Right cardiac atrium (tissue), 5 donors: ENCODE data around the gene THBS2. TPM values are rescaled to one million over a fixed set of nuclear protein-coding genes. Genes with fewer than 3 reads are reported as not detected.
A peak's percentile ranks its signal among the peaks of the same experiment; 100 is the strongest.
"Not testable (repeated sequence)": the region's sequence is repeated elsewhere in the genome, so short reads cannot be mapped to it uniquely, and the experiment has no call there.

Experiments used
- ATAC-seq, 2 donors: fragments of 200-7000 bp; cut with Tn5 transposase; one replicate each; pipeline versions ENCODE4 v1.8.0 to v1.9.1; 2020; ENCODE audit warnings: moderate library complexity in 2 of 2, mild to moderate bottlenecking in 1 of 2
- DNase-seq, 3 donors: peaks; one replicate each; pipeline ENCODE4 v3.0.0-alpha.2; 2020
- H3K27ac ChIP-seq: one replicate; pipeline ENCODE4 v1.5.1; 2013; ENCODE audit warnings: mild to moderate bottlenecking, low read length, control low read depth, moderate library complexity
- H3K27me3 ChIP-seq: one replicate; pipeline ENCODE4 v1.6.1; 2013; ENCODE audit not compliant: control insufficient read depth, insufficient read depth
- H3K4me1 ChIP-seq: one replicate; pipeline ENCODE4 v1.6.1; 2013; ENCODE audit warnings: low read length; ENCODE audit not compliant: control insufficient read depth, insufficient read depth
- H3K4me3 ChIP-seq: one replicate; pipeline ENCODE4 v1.5.1; 2013; ENCODE audit warnings: low read length, control low read depth
- H3K9me3 ChIP-seq: one replicate; pipeline ENCODE4 v1.6.1; 2013; ENCODE audit warnings: low read length; ENCODE audit not compliant: control insufficient read depth
- WGBS: extraction: QIAGEN DNeasy Blood & Tissue Kit; methylation state at CpG from one replicate; pipeline ENCODE4 v1.1.7; 2013; 5-methylcytosine and 5-hydroxymethylcytosine counted together
- intact Hi-C, 4 donors: fragments of 100-400 bp; cut with DNase I; formaldehyde crosslinking; loops; one replicate each; pipeline versions ENCODE4 v1.11.0 to v1.14.0; 2022 to 2023
- polyA plus RNA-seq: library from polyadenylated mRNA; stranded (reverse); fragments of 200-250 nt; gene quantifications from one replicate; pipeline ENCODE4 v1.2.3, GENCODE V29; 2013
- total RNA-seq, 4 donors: library from RNA; stranded (reverse); fragmentation: NEBNext Ultra II Directional; extraction: Animal tissue kit (Norgen Biotek cat#: 25700); gene quantifications; one replicate each; pipeline ENCODE4 v1.2.1, GENCODE V29; 2021
- donor health status: healthy with polysubstance abuse.
- donor health status: DM: no; HTN: yes; CAD: no.
- donor health status: DM: no; HTN: no; CAD: no.
- donor health status: DM: no; HTN: yes; CAD: no; lungs with severe emphysema.
- donor health status: DM: yes; HTN: yes; CAD: no.

THBS2 gene
- total and polyA plus RNA-seq, 5 donors, result 8.7 to 38.8 (median 20.6) TPM

DNA sequence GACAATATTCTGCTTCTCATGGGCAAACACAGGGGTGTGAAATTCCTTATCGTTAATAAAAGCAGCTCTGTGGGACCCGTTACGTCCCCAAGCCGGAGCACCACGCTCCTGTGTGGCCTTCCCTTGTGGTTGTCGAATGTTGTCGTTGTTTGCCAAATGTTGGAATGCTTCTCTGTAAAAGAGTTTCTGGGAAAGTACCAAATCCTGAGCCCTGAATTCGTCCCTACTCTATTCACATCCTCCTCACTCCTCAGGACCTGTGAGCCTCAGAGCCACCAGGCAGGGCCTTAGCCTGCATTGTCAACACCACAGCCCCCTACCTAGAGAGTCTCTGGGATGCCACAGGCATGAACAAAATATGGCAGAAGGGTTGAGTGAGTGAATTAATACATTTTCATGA, 64.0 kb downstream of the THBS2 start:
- DNase-seq (peak in 1 of 3 donors; percentile 74), ATAC-seq (peak; percentile 36 to 49)
- intact Hi-C loops, result no loop called here
- Histone ChIP-seq H3K4me1 (no peaks in the 10 kb centered on the region), H3K27me3 (no peaks in the 10 kb centered on the region), H3K9me3 (no peaks in the 10 kb centered on the region), H3K27ac (peak overlapping the region; percentile 73), H3K4me3 (no peak overlapping the region)
- 48% methylated on average over 8 of the region's 8 CpGs for WGBS

GRCh38 chr6:169189182-169189581, 64.5 kb downstream of the THBS2 start:
- ATAC-seq, result no peak
- WGBS, result 62% methylated on average over 8 of the region's 8 CpGs
- no peaks in the 10 kb centered on the region for H3K4me1 ChIP-seq
- no peaks in the 10 kb centered on the region for H3K9me3 ChIP-seq
- intact Hi-C loops, result no loop called here
- no peak overlapping the region for H3K4me3 ChIP-seq
- no peaks in the 10 kb centered on the region for H3K27me3 ChIP-seq
- peak overlapping the region; percentile 40 for H3K27ac ChIP-seq
- no peak for DNase-seq

GRCh38 chr6:169188475-169188874, 65.2 kb downstream of the THBS2 start:
- ATAC-seq, result no peak
- Histone ChIP-seq H3K4me1 (no peaks in the 10 kb centered on the region), H3K4me3 (no peak overlapping the region), H3K9me3 (no peaks in the 10 kb centered on the region), H3K27me3 (no peaks in the 10 kb centered on the region), H3K27ac (no peak overlapping the region)
- intact Hi-C loops, result no loop called here
- DNase-seq, result no peak
- 77% methylated on average over 6 of the region's 6 CpGs for WGBS

DNA sequence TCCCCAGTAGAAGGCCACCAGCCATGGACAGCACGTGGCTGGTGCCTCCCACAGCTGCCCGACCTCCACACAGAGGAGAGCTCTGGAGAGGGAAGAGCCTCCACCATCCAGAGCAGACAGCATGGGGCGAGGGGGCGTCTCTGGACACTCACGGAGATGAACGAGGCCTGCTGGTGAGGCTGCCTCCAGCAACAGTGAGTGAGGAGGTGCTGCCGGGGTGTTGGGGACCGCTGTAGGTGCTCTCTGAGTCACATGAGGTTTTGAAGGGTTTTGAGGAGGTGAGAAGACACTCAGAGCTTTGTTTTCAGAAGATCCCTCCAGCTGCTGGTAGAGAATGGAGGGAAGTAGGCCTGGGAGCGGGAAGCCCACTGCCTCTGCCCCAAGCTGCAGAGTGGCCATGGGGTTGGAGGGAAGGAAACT, 65.6 kb downstream of the THBS2 start:
- ATAC-seq, result no peak
- DNase-seq, result no peak
- no peaks in the 10 kb centered on the region for H3K27me3 ChIP-seq
- H3K9me3 ChIP-seq, result no peaks in the 10 kb centered on the region
- H3K4me3 ChIP-seq, result no peak overlapping the region
- H3K4me1 ChIP-seq, result no peaks in the 10 kb centered on the region
- intact Hi-C loops, result no loop called here
- no peak overlapping the region for H3K27ac ChIP-seq
- 70% methylated on average over 9 of the region's 9 CpGs for WGBS

DNA sequence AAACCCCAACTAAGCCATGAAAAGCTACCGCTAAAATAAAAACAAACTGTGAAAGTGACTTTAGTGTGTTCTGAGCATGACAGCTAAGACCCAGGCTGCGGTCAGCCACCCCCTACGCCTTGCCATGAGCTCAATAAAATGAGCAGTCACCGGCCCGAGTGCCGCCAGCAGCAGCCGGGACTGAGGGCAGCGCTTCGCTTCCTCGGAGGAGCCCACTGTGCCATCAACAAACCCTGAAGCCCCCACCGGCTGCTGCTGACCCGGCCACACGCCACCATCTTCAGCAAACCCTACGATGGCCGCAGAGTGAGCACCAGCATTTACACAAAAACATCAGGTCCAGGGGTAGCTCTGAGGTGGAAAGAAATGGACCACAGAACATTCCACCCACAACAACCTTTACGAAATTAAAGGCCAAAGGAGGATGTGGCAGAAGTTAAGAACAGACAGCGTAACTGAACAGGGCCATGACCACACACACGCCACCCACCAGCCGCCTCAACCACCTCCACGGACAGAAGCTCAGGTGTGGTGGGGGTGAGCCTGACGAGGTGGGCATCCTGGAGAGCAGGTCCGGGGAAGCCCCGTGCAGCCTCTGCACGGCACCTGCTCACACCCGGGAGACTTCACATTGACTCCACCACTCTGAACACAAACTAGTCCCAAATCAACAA, 67.0 kb downstream of the THBS2 start:
- no peak overlapping the region for H3K4me3 ChIP-seq
- ATAC-seq (no peak), DNase-seq (no peak)
- intact Hi-C loops, result no loop called here
- H3K9me3 ChIP-seq, result no peaks in the 10 kb centered on the region
- no peak overlapping the region for H3K27ac ChIP-seq
- H3K27me3 ChIP-seq, result no peaks in the 10 kb centered on the region
- no peaks in the 10 kb centered on the region for H3K4me1 ChIP-seq
- 89% methylated on average over 25 of the region's 25 CpGs for WGBS

GRCh38 chr6:169185692-169186485, 67.8 kb downstream of the THBS2 start:
- H3K9me3 ChIP-seq, result no peaks in the 10 kb centered on the region
- H3K27ac ChIP-seq, result no peak overlapping the region
- no peaks in the 10 kb centered on the region for H3K4me1 ChIP-seq
- DNase-seq (no peak), ATAC-seq (no peak)
- intact Hi-C loops, result no loop called here
- H3K4me3 ChIP-seq, result no peak overlapping the region
- 90% methylated on average over 26 of the region's 26 CpGs for WGBS
- H3K27me3 ChIP-seq, result no peaks in the 10 kb centered on the region

DNA sequence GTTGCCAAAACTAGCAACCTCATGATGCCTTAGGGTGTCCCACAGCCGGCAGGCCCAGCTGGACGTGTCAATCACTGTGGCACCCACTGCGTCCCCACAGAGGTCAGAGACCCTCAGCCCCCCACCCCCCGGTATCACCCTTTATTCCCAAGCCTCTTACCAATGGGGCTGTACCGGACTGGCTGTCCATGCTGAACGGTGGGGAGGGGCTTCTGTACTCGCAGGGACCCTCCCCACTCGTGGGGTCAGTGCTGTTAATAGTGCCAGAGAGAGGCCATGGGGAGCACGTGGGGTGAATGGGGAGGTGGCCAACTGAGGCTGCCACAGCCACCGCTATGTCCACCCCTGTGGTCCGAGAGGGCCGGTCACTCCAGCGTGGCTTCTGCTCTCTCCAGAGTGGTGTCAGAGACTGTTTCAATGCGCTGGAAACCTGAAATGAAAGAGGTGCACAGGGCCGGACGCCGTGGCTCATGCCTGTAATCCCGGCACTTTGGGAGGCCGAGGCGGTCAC, 68.6 kb downstream of the THBS2 start:
- Histone ChIP-seq H3K4me3 (no peak overlapping the region), H3K27me3 (no peaks in the 10 kb centered on the region), H3K27ac (no peak overlapping the region), H3K4me1 (no peaks in the 10 kb centered on the region), H3K9me3 (no peaks in the 10 kb centered on the region)
- intact Hi-C loops, result no loop called here
- peak in 1 of 2 donors; percentile 6 for ATAC-seq
- no peak for DNase-seq
- WGBS, result 93% methylated on average over 20 of the region's 20 CpGs

GRCh38 chr6:169184419-169184818, 69.2 kb downstream of the THBS2 start:
- Histone ChIP-seq H3K9me3 (no peaks in the 10 kb centered on the region), H3K4me1 (no peaks in the 10 kb centered on the region), H3K4me3 (no peak overlapping the region), H3K27ac (no peak overlapping the region), H3K27me3 (no peaks in the 10 kb centered on the region)
- 94% methylated on average over 3 of the region's 3 CpGs for whole genome bisulfite sequencing
- intact Hi-C loops, result no loop called here
- ATAC-seq, result peak in 1 of 2 donors; percentile 13
- no peak for DNase-seq

GRCh38 chr6:169183233-169183632, 70.4 kb downstream of the THBS2 start:
- peak overlapping the region; percentile 32 for H3K27ac ChIP-seq
- no peaks in the 10 kb centered on the region for H3K9me3 ChIP-seq
- WGBS, result 75% methylated on average over 8 of the region's 8 CpGs
- H3K4me3 ChIP-seq, result no peak overlapping the region
- ATAC-seq, result no peak
- intact Hi-C loops, result no loop called here
- DNase-seq, result no peak
- no peaks in the 10 kb centered on the region for H3K4me1 ChIP-seq
- H3K27me3 ChIP-seq, result no peaks in the 10 kb centered on the region

GRCh38 chr6:169179831-169180230, 73.8 kb downstream of the THBS2 start:
- H3K9me3 ChIP-seq, DNase-seq, H3K4me3 ChIP-seq, H3K4me1 ChIP-seq, H3K27ac ChIP-seq, ATAC-seq, intact Hi-C loops, H3K27me3 ChIP-seq: not testable (repeated sequence)
- 79% methylated on average over 1 of the region's 1 CpG for WGBS

GRCh38 chr6:169177516-169178166, 76.0 kb downstream of the THBS2 start:
- Histone ChIP-seq H3K27me3 (no peaks in the 10 kb centered on the region), H3K4me3 (no peak overlapping the region), H3K27ac (no peak overlapping the region), H3K9me3 (no peaks in the 10 kb centered on the region), H3K4me1 (no peaks in the 10 kb centered on the region)
- 50% methylated on average over 10 of the region's 10 CpGs for WGBS
- DNase-seq, result no peak
- intact Hi-C loops, result no loop called here
- no peak for ATAC-seq
